Stimulated activated CD8-positive, alpha-beta memory T cell treated with anti-CD3 and anti-CD28 coated beads, Interleukin-15, amount 100 ng/mL, for 48 hours (primary cell): ENCODE data around the gene VIM.
"Not testable (repeated sequence)": the region's sequence is repeated elsewhere in the genome, so short reads cannot be mapped to it uniquely, and the experiment has no call there.

Source experiments
- DNase-seq, 2 donors: peaks; one replicate each; pipeline ENCODE4 v3.0.0-alpha.2; 2020; ENCODE audit warnings: low read depth in 2 of 2

The VIM gene

DNA sequence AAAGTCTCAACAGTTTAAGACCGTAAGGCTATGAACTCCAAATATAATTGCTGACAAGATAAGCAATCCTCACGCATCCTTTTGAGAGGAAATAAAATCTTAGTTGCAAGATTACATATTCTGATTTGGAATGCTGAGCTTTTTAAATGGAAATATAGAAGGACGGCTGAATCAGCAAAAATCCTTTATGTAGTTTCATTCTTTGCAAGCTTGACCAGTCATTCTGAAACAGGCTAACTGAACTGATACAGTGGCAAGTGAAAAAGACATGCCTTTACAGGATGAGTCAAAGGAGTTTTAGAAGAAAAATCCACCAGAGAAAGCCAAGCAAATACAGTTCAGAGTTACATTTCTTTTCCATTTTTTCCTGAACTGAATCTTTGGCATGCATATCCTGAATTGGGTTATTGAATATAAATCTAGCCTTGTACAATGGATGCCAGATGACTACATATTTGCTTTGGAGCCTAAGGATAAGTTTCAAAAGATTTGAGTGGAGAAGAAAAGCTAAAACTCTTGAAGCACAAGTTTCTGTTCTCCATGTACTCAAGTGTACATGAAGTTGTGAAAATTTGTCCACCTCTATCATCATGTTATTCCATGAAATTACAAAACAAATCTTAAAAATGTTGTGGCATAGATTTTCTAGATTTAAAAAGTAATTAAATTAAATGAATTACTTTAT lies 4.4 kb downstream of the VIM start:
- DNase-seq = no peak

DNA sequence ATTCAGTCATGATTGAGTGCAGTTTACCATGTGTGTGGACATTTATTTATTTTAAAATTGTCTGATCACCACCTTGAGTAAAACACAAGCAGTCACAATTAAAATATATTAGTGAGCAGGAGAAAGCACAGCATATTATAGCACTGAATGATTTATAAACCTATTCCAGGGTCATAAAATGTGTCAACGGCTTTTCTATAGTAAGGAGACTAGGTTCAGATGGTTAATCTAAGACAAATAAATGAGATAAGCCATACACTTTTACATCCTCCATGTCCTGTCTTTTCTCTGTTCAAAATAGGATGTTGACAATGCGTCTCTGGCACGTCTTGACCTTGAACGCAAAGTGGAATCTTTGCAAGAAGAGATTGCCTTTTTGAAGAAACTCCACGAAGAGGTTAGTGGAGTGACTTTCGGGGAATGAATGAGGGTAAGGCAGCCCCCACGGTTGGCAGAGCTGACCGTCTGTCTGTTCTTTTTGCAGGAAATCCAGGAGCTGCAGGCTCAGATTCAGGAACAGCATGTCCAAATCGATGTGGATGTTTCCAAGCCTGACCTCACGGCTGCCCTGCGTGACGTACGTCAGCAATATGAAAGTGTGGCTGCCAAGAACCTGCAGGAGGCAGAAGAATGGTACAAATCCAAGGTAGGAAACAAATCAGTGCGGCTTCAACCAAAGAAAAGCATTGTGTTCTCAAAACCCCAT lies 5.4 kb downstream of the VIM start:
- DNase-seq = no peak

DNA sequence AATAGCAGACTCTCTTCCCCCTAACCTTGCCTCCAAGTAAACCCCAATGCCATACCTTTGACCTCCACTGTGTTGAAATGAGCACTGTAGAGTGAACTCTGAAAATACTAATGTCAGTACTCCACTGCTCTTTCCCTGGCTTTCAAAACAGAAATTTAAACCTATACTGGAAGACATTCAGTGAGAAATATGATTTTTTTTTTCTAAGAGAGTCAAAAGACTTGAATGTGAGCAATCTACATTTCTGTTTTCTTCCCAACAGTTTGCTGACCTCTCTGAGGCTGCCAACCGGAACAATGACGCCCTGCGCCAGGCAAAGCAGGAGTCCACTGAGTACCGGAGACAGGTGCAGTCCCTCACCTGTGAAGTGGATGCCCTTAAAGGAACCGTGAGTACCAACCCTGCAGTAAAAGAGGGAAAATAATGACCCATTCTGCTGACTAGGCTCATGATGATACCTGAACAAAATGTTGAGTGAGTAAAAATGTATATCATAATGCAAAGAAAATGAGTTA lies 6.4 kb downstream of the VIM start:
- no peak for DNase-seq

DNA sequence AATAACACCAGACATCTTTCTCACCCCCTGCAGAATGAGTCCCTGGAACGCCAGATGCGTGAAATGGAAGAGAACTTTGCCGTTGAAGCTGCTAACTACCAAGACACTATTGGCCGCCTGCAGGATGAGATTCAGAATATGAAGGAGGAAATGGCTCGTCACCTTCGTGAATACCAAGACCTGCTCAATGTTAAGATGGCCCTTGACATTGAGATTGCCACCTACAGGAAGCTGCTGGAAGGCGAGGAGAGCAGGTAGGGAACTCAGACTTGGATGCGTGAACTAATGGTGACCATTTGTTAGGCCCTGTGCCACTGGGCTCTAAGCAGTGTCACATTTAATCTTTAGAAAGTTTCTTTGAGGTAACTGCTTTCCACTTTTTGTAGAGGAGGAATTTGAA lies 7.1 kb downstream of the VIM start:
- DNase-seq = no peak

DNA sequence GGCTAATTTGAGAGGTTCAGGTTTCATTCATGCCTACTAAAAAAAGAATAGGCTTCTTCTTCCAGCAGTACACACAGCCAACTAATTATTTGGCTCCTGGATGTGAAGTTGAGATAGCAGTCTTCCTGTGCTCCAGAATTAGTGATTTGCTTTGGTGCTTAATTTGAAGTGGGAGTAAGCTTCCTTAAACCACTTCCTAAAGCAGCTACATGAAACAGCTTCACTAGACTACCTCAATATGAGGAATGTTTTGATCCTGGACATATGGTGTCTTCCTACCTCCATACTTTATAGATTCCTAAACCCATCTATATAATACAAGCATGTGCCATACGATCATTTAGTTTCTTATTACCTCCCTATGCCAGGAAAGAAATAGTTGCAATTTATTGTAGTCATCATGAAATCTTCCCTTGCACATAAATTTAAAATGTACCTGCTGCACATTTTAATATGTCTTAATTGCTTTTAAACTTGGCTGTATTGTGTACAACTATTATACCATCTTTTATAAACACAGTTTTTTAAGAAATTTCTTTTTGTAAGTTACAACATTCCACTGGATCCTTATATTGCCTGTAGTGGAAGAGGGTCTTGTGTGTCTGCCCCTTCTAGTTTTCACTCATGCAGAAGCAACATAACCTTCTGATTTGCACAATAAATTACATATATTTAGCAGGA lies 8.6 kb downstream of the VIM start:
- no peak for DNase-seq

DNA sequence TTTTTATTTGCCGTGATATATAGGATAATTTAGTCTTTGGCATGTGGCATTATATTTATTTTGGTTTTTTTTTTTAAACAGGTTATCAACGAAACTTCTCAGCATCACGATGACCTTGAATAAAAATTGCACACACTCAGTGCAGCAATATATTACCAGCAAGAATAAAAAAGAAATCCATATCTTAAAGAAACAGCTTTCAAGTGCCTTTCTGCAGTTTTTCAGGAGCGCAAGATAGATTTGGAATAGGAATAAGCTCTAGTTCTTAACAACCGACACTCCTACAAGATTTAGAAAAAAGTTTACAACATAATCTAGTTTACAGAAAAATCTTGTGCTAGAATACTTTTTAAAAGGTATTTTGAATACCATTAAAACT lies 9.1 kb downstream of the VIM start:
- no peak for DNase-seq

DNA sequence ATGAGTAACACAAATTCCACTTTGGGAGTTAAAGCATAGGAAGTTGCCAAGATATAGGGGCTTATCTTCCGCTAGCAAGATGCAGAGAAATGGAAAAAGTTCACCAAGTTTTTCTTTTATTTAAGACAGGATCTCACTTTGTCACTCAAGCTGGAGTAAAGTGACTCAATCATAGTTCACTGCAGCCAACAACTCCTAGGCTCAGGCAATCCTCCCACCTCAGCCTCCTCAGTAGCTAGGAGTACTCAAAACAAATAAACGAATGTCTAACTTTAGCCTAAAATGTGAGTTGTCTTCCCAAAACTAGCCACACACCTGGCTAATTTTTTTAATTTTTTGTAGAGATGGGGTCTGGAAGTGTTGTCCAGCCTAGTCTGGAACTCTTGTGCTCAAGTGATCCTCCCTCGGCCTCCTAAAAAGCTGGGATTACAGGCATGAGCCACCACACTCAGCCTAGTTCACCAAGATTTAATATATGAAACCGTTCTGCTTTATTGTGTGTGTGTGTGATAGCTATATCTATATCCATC lies 9.9 kb downstream of the VIM start:
- DNase-seq = no peak

DNA sequence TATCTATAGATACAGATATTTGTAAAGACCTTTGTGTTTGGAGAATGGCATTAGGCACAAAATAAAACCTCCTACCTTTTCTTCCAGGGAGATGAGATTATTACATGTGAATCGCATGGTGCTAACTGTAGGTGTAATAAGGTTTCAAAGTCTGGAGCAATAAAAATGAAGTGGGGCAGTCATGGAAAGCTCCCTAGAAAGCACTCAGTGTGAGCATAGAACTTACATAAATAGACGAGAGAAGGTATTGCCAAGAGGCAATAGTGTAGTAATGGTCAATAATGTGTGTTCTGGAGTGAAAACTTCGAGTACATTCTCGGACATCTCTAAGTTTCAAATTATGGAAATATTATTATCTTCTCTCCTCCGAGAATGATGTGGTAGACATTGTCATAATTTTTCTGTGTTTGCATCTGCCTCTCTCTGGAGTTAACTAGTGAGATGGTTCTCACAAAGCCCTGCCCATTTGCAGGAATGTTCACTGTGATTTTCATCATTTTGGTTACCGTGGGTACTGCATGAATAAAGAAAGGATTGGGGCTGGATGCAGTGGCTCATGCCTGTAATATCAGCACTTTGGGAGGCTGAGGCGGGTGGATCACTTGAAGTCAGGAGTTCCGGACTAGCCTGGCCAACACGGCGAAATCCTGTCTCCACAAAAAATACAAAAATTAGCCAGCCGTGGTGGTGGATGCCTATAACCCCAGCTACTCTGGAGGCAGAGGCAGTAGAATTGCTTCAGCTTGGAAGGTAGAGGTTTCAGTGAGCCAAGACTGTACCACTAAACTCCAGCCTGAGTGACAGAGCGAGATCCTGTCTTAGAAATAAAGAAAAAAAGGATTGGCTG lies 10.6 kb downstream of the VIM start:
- DNase-seq = no peak

DNA sequence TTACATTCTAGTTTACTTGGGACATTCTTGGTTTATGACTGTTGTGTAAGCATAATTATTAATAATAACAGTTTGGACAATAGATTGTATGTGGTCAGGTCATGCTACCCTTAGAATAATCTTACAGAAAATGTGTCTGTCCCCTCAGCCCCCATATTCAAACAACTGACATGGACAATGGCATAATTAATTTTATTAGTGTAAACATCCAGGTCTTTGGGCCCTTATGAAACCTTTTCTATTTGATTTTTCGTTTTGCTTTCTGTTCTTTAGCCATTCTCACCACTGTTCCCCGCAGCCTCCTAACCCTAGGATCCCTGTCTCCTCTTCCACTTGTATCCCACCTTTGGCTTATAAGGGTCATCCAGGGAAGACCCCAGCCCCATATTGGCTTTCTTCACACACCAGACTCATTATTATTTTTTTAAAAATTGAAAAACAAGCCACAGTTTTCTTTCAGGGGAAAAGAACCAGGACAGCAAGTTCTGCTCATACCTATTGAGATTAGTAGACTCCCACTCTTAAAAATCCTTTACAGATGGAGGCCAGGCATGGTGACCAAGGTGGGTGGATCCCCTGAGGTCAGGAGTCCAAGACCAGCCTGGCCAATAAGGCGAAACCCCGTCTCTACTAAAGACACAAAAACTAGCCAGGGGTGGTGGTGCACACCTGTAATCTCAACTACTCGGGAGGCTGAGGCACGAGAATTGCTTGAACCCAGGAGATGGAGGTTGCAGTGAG lies 11.5 kb downstream of the VIM start:
- no peak for DNase-seq

DNA sequence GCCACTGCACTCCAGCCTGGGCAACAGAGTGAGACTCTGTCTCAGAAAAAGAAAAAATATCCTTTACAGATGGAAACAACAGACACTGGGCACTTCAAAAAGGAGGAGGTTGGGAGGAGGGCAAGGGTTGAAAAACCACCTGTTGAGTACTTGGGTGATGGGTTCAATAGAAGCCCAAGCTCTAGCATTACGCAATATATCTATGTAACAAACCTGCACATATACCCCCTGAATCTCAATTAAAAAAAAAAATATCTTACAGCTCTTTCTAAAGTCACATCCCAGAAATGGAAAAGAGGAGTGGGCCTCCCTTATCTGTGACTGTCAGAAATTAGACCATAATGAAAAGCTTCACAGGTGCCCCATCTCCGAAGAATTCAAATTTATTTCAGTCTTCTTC lies 12.1 kb downstream of the VIM start:
- DNase-seq = no peak

DNA sequence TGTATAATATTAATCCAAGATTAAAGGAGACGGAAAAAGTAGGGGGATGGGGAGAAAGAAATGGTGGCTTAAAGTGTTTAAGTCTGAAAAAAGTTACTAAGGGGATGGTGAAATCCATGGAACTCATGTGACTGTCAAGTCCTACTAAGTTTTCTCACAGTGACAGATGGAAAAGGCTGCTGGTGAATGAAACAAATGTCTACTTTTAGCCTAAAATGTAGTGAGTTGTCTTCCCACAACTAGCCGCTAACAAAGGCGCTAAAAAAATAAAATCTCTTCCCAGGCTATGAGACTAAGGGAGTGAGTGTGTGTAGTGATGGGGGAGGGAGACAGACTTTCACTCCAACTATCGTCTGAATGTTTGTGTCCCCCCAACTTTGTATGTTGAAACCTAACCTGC lies 12.6 kb downstream of the VIM start:
- no peak for DNase-seq

DNA sequence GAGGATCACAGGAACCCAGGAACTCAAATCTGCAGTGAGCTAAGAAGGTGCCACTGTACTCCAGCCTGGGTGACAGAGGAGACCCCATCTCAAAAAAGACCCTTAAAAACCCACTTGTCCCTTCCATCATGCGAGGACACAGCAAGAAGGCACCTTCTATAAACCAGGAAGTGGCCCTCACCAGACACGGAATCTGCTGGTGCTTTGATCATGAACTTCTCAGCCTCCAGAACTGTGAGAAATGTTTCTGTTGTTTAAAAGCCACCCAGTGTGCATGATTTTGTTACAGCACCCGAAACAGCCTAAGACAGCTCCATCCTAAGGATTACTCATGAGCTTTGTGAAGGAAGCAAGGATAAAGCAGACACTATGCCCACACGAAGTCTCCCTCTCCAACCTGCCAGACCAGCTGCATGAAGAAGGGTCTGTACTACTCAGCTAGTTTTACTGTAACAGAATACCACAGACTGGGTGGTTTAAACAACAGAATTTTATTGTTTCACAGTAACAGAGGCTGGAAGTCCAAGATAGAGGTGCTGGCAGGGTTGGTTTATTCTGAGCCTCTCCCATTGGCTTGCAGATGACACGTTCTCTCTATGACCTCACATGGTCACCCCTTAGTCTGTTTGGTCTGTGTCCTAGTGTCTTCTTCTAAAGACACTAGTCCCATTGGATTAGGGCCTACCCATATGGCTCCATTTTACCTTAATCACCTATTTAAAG lies 13.7 kb downstream of the VIM start:
- no peak for DNase-seq

DNA sequence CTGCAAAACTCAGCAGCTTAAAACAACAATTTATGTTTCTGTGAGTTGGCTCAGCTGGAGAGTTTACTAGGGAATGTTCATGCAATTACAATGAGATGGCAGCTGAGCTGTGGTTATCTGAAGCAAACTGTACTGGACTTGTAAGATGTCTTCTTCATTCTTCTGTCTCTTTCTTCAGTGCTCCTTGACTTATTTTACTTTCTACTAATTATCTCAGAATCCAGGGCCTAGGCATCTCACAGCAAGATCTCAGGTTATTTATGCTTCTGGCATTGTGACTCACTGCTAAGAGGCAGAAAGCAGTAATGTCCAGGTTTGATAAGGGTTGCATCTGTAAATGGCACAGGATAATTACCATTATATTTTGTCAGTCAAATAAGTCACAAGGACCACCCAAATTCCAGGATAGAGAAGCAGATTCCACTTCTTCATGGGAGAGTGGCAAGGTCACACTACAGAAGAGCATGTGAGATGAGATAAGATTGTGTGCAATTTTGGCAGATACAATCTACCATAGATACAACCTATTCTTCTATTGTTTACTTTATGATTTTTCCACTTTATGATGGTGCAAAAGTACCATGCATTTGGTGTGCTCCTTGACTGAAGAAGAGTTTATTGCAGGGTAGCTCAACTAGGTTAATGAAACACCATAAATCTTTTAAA lies 16.8 kb downstream of the VIM start:
- DNase-seq = no peak

DNA sequence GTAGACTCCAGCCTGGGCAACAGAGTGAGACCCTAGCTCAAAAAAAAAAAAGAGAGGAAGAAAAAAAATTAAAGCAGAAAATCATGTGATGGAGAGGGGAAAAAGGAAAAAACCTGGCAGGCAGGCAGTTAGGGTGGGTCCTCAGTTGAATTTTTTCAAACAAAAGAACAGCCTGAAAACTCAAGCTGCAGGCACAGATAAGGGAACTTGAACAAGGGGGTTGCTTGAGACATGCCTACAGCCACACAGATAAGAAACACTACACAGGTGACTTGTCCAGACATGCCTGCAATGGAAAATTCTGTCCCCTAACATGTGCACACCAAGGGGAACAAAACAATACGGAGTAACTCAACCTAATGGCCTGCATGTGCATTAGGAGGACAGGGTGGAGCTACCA lies 19.2 kb downstream of the VIM start:
- DNase-seq = no peak

DNA sequence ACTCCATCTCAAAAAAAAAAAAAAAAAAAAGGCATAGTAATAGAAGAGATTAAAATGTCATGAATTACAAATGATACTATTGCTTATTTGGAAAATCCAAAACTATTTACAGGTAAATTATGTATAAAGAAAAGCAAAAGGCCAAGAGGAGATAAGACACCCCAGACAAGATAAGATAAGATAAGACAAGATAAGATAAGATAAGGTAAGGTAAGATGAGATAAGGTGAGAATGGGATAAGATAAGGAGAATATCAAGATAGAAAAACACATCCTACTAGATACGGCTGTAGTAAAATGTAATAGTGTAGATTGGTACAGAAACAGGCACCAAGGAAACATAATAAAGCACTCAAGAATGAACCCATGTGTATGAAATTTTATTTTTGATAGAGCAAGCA lies 20.9 kb downstream of the VIM start:
- no peak for DNase-seq

DNA sequence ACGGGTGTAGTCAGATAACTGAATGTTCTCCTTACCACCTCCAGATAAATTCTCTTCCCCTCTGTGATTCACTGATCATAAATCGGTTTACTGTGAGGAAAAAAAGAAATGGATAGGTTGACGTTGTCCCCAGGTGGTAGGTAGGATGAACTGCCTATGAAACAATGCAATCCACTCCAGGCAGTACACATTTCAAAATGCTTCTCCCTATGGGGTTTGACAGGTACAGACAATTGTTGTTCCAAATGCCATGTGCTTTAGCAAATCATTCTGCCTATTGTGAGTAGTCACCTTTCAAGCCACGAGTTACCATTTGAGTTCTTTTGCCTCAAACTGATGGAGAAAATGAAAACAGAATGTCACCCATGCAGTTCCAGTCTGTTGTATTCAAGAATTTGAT lies 21.8 kb downstream of the VIM start:
- DNase-seq = no peak

DNA sequence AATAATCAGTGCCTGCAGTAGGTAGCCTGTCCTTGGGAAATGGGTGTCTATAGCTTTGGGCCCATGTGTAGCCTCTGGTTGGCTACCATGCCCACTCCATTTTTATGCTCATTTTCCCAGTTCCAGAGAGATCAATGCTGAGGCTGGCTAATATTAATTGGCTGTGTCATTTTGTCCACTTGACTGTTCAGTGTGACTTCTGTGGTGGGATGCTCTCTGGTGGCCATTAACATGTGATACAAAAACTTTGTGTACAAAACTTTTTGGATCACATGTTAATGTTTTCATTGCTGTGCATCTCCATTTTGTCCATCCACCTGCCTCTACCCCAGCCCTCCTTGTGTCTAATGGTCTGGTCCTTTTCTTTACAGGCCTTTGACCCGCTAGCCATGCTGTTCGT lies 22.7 kb downstream of the VIM start:
- DNase-seq = no peak

DNA sequence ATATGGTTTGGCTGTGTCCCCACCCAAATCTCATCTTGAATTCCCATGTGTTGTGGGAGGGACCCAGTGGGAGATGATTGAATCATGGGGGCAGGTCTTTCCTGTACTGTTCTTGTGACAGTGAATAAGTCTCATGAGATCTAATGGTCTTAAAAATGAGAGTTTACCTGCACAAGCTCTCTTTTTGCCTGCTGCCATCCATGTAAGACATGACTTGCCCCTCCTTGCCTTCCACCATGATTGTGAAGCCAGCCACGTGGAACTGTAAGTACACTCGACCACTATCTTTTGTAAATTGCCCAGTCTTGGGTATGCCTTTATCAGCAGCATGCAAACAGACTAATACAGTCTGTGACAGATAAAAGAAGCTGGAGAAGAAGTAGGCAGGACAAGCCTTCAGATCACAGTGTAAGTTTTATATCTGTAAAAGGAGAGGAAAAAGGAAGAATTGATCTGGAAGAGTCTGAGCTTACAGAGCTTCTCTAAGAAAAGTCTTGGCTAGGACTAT lies 26.6 kb downstream of the VIM start:
- not testable (repeated sequence) for DNase-seq

DNA sequence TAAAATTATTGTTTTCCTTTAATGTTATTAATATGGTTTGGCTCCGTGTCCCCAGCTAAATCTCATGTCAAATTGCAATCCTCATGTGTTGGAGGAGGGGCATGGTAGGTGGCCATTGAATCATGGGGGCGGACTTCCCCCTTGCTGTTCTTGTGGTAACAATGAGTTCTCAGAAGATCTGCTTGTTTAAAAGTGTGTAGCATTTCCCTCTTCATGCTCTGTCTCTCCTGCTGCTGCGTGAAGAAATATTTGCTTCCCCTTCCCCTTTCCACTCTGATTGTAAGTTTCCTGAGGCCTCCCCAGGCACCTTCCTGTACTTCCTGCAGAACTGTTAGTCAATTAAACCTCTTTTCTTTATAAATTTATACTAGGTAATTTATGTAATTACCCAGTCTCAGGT lies 27.5 kb downstream of the VIM start:
- no peak for DNase-seq

DNA sequence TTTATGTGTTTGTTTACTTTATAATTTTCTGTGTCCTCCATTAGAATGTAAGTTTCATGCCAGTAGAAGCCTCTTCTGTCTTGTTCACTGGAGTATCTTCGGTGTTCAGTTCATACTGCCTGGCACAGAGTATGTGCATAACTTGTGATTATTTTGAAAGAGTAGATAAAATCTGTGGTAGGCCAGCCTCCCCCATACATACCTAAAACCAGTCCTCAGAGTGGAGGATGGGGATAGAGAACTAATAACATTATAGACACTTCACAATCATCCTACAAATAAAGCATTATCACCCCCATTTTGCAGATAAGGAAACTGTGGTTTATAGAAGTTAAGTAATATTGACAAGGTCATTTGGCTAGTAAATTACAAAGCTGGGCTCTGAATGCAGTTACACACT lies 28.0 kb downstream of the VIM start:
- DNase-seq = no peak
